Measurements from ENCODE around the gene LIPN.

DNA sequence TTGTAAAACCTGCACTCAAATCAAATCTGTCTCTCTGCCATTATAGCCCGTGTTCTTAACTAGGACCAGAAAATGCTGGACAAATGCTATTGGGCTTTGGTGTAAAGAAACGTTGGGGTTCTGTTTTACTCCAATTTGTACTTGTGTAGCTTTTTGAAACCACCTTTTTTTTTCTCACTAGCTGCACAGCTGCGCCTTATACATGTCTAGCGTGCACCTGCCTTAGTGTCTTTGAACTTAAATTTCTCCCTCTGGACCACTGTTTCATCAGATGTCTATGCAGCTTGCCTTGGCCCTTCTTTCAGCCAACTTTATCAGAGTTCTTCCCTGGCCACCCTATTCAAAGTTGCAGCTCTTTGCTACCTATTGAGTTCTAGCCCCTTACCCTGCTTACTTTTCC, 49.8 kb downstream of the LIPN start:
- TF ChIP-seq, protein P1, sequence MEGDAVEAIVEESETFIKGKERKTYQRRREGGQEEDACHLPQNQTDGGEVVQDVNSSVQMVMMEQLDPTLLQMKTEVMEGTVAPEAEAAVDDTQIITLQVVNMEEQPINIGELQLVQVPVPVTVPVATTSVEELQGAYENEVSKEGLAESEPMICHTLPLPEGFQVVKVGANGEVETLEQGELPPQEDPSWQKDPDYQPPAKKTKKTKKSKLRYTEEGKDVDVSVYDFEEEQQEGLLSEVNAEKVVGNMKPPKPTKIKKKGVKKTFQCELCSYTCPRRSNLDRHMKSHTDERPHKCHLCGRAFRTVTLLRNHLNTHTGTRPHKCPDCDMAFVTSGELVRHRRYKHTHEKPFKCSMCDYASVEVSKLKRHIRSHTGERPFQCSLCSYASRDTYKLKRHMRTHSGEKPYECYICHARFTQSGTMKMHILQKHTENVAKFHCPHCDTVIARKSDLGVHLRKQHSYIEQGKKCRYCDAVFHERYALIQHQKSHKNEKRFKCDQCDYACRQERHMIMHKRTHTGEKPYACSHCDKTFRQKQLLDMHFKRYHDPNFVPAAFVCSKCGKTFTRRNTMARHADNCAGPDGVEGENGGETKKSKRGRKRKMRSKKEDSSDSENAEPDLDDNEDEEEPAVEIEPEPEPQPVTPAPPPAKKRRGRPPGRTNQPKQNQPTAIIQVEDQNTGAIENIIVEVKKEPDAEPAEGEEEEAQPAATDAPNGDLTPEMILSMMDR (conservative IDR thresholded peaks at IDR 0.05; ENCODE audit: low read depth, low read length): no peak
- TF ChIP-seq EZH2 (IDR thresholded peaks at IDR 0.05; ENCODE audit: borderline replicate concordance, low read depth, low read length, poor library complexity, severe bottlenecking): no peak
